ENCODE data around the gene TCP11. TPM values are rescaled to one million over a fixed set of nuclear protein-coding genes. Genes with fewer than 3 reads are reported as not detected.
A peak's percentile ranks its signal among the peaks of the same experiment; 100 is the strongest.

The TCP11 gene
- total and polyA plus RNA-seq, 2 of the 13 experiments (the other 11 are each of a cell fraction or from before 2014, with no cell fraction given): 0.04 TPM; not detected in 1

- no peaks in the 10 kb centered on the region for H4K20me1 ChIP-seq (ENCODE audit: insufficient read depth, low read length)
- no peaks in the 10 kb centered on the region for H3K36me3 ChIP-seq (replicated peaks in 1 of 2; ENCODE audit: control insufficient read depth in 1 of 2, insufficient read depth in 2 of 2, low read length in 2 of 2)
- DNase-seq (ENCODE audit: low spot score) (no peak), ATAC-seq (peak; percentile 41), FAIRE-seq (no peak)
- H3K27me3 ChIP-seq (ENCODE audit: control insufficient read depth in 1 of 2, insufficient read depth in 2 of 2, low read length in 2 of 2): peaks cover 0 to 6% of the 10 kb centered on the region in 2 experiments; a peak in 2 of 5 replicates
- no TSS peak for BruUV-seq (replicated peaks)
- TF ChIP-seq, protein P1, sequence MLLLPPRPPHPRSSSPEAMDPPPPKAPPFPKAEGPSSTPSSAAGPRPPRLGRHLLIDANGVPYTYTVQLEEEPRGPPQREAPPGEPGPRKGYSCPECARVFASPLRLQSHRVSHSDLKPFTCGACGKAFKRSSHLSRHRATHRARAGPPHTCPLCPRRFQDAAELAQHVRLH (CRISPR knock-in tag; IDR thresholded peaks at IDR 0.05; ENCODE audit: borderline replicate concordance, low read depth): no peak
- TF ChIP-seq AKAP8 (CRISPR knock-in tag; IDR thresholded peaks at IDR 0.05) (no peak), PHF8 (CRISPR knock-in tag; IDR thresholded peaks at IDR 0.05) (no peak), ZNF407 (CRISPR knock-in tag; IDR thresholded peaks at IDR 0.05; ENCODE audit: not compliant biosample characterization) (no peak), TFDP1 (CRISPR knock-in tag; IDR thresholded peaks at IDR 0.05; ENCODE audit: borderline replicate concordance) (no peak), TBP (CRISPR knock-in tag; IDR thresholded peaks at IDR 0.05) (no peak), ZSCAN31 (CRISPR knock-in tag; IDR thresholded peaks at IDR 0.05; ENCODE audit: low read depth) (no peak)
- TF ChIP-seq, protein P2, sequence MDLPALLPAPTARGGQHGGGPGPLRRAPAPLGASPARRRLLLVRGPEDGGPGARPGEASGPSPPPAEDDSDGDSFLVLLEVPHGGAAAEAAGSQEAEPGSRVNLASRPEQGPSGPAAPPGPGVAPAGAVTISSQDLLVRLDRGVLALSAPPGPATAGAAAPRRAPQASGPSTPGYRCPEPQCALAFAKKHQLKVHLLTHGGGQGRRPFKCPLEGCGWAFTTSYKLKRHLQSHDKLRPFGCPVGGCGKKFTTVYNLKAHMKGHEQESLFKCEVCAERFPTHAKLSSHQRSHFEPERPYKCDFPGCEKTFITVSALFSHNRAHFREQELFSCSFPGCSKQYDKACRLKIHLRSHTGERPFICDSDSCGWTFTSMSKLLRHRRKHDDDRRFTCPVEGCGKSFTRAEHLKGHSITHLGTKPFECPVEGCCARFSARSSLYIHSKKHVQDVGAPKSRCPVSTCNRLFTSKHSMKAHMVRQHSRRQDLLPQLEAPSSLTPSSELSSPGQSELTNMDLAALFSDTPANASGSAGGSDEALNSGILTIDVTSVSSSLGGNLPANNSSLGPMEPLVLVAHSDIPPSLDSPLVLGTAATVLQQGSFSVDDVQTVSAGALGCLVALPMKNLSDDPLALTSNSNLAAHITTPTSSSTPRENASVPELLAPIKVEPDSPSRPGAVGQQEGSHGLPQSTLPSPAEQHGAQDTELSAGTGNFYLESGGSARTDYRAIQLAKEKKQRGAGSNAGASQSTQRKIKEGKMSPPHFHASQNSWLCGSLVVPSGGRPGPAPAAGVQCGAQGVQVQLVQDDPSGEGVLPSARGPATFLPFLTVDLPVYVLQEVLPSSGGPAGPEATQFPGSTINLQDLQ (CRISPR knock-in tag; IDR thresholded peaks at IDR 0.05): no peak
- no peak overlapping the region for H2AFZ ChIP-seq (ENCODE audit: low read length)
- POLR2A ChIA-PET: no interaction called here
- H3K9ac ChIP-seq (ENCODE audit: insufficient read depth, low read depth, low read length): no peak overlapping the region
- peak overlapping the region; percentile 39 for H3K4me2 ChIP-seq (ENCODE audit: low read depth, low read length)
- CTCF ChIA-PET (ENCODE audit: low intra/inter-chr PET ratio, low total read pairs): no interaction called here
- in situ Hi-C loops (cut with HindIII; ENCODE audit: extremely low pct_ligation_motif_present, low pct_unique_long_range_greater_than_20kb) (no loop called here), intact Hi-C loops (cut with micrococcal nuclease; ENCODE audit: unreplicated experiment) (loop anchor here (10.0 kb wide), 1 partner anchor 278 kb away; no protein-coding TSS in a partner anchor)
- WGBS (ENCODE audit: low lambda C conversion rate): 2% methylated on average over 5 of the region's 5 CpGs
- H3K4me1 ChIP-seq (ENCODE audit: insufficient read depth, low read length): peaks cover 36% of the 10 kb centered on the region
- no peaks in the 10 kb centered on the region for H3K79me2 ChIP-seq (ENCODE audit: insufficient read depth, low read length)
- H3K4me3 ChIP-seq (replicated peaks in 1 of 3; ENCODE audit: insufficient read depth in 1 of 3, low read depth in 2 of 3, low read length in 3 of 3): no peak overlapping the region
- H3K27ac ChIP-seq (ENCODE audit: extremely low read length, insufficient read depth, low read length): no peak overlapping the region
- H3K9me3 ChIP-seq (ENCODE audit: low read length): no peaks in the 10 kb centered on the region
Observed at GRCh38 chr6:35142588-35143569, 1.7 kb upstream of the TCP11 start.

Measured in HepG2 (cell line).